Kidney (tissue), 14 donors: ENCODE measurements around the gene DAGLB. TPM values are rescaled to one million over a fixed set of nuclear protein-coding genes. Genes with fewer than 3 reads are reported as not detected.
"Not testable (repeated sequence)": the region's sequence is repeated elsewhere in the genome, so short reads cannot be mapped to it uniquely, and the experiment has no call there.

ENCODE experiments used
- DNase-seq, 5 donors: peaks; one replicate each; pipeline ENCODE4 v3.0.0-alpha.2; 2013 to 2020
- FAIRE-seq: peaks from 2 replicates; lab custom pipeline; 2012; peaks lifted over from hg19 to GRCh38; lab: Jason Lieb, UNC
- H3K27ac ChIP-seq, 2 donors: one replicate each; pipeline ENCODE4 v1.7.0; 2013; ENCODE audit warnings: low read depth in 2 of 2, low read length in 2 of 2, inconsistent platforms in 1 of 2
- H3K27me3 ChIP-seq: one replicate; pipeline ENCODE4 v1.7.1; 2013; ENCODE audit warnings: low read length, inconsistent platforms; ENCODE audit not compliant: control insufficient read depth, insufficient read depth
- H3K36me3 ChIP-seq, 3 donors: one replicate each; pipeline versions ENCODE4 v1.7.0 to v1.7.1; 2013; ENCODE audit warnings: low read length in 3 of 3, control low read depth in 1 of 3, inconsistent platforms in 1 of 3; ENCODE audit not compliant: insufficient read depth in 3 of 3, control insufficient read depth in 2 of 3
- H3K4me1 ChIP-seq, 3 donors: one replicate each; pipeline versions ENCODE4 v1.7.0 to v1.7.1; 2013; ENCODE audit warnings: low read length in 3 of 3, inconsistent platforms in 1 of 3, low read depth in 1 of 3; ENCODE audit not compliant: control insufficient read depth in 2 of 3, insufficient read depth in 2 of 3
- H3K4me3 ChIP-seq, 3 donors: one replicate each; pipeline versions ENCODE4 v1.7.0 to v1.8.1; 2013; ENCODE audit warnings: low read length in 3 of 3, control low read depth in 1 of 3, inconsistent platforms in 1 of 3
- H3K9ac ChIP-seq, 3 donors: one replicate each; pipeline versions ENCODE4 v1.7.0 to v1.7.1; 2013; ENCODE audit warnings: low read length in 3 of 3, control low read depth in 1 of 3, inconsistent platforms in 1 of 3
- H3K9me3 ChIP-seq, 3 donors: one replicate each; pipeline versions ENCODE4 v1.7.0 to v1.7.1; 2013; ENCODE audit warnings: low read length in 3 of 3, control low read depth in 1 of 3, inconsistent platforms in 1 of 3; ENCODE audit not compliant: control insufficient read depth in 2 of 3, insufficient read depth in 1 of 3
- CTCF ChIP-seq: IDR thresholded peaks from 3 replicates; pipeline ENCODE4 v1.5.1; 2012; ENCODE audit warnings: mild to moderate bottlenecking, moderate library complexity, borderline replicate concordance; ENCODE audit not compliant: insufficient read depth; ENCODE audit errors: extremely low read depth
- intact Hi-C: fragments of 100-400 bp; cut with DNase I; formaldehyde crosslinking; loops from one replicate; pipeline ENCODE4 v1.11.1; 2022
- polyA plus RNA-seq: library from polyadenylated mRNA; stranded (reverse); fragments of 350-450 nt; fragmentation: Illumina TruSeq; extraction: RNeasy Lipid Tissue Mini Kit (QIAGEN cat#74804); gene quantifications from one replicate; pipeline ENCODE4 v1.2.3, GENCODE V29; 2014; ENCODE audit warnings: low read depth, low replicate concordance; ENCODE audit not compliant: insufficient read depth
- total RNA-seq: library from RNA; stranded (reverse); fragmentation: NEBNext Ultra II Directional; extraction: Animal tissue kit (Norgen Biotek cat#: 25700); gene quantifications from one replicate; pipeline ENCODE4 v1.2.1, GENCODE V29; 2021
- donor health status: control.
- donor health status: control.
- donor health status: control.
- donor health status: control.
- donor health status: control.
- donor health status: DM: yes; HTN: yes; CAD: no.
- donor health status: Normal renal cell carcinoma (clear cell type).

DAGLB gene
- total and polyA plus RNA-seq, 2 donors from 2014 or later = 7.7 to 25.6 TPM

- Histone ChIP-seq H3K27ac (peak overlapping the region; percentile 37 to 56), H3K9me3 (no peaks in the 10 kb centered on the region), H3K27me3 (no peaks in the 10 kb centered on the region), H3K9ac (no peak overlapping the region), H3K4me1 (peaks cover 0 to 13% (median 10%) of the 10 kb centered on the region in 3 donors), H3K4me3 (no peak overlapping the region), H3K36me3 (peaks cover 5 to 7% (median 6%) of the 10 kb centered on the region in 3 donors)
- peak; percentile 55 for FAIRE-seq
- no peak for TF ChIP-seq CTCF
- DNase-seq = peak in 1 of 5 donors; percentile 39
- intact Hi-C loops = no loop called here
Measured at GRCh38 chr7:6385110-6385781, 62.5 kb downstream of the DAGLB start.

GRCh38 chr7:6384327-6384726 is 63.4 kb downstream of the DAGLB start:
- Histone ChIP-seq H3K9me3 (no peaks in the 10 kb centered on the region), H3K27ac (peak overlapping the region in 1 of 2 donors; percentile 12), H3K9ac (no peak overlapping the region), H3K36me3 (peaks cover 5 to 7% (median 6%) of the 10 kb centered on the region in 3 donors), H3K4me3 (no peak overlapping the region), H3K27me3 (no peaks in the 10 kb centered on the region), H3K4me1 (peaks cover 0 to 19% (median 12%) of the 10 kb centered on the region in 3 donors)
- TF ChIP-seq CTCF = no peak
- DNase-seq (no peak), FAIRE-seq (no peak)
- intact Hi-C loops = no loop called here

- H3K27me3 ChIP-seq = no peaks in the 10 kb centered on the region
- H3K9me3 ChIP-seq = no peaks in the 10 kb centered on the region
- peaks cover 0 to 20% (median 12%) of the 10 kb centered on the region in 3 donors for H3K4me1 ChIP-seq
- no peak overlapping the region for H3K27ac ChIP-seq
- FAIRE-seq = no peak
- no peak for DNase-seq
- TF ChIP-seq CTCF = no peak
- no peak overlapping the region for H3K9ac ChIP-seq
- no peak overlapping the region for H3K4me3 ChIP-seq
- peaks cover 0 to 1% (median 0%) of the 10 kb centered on the region in 3 donors for H3K36me3 ChIP-seq
- intact Hi-C loops = no loop called here
Measured at GRCh38 chr7:6382817-6383216, 64.9 kb downstream of the DAGLB start.

- peaks cover 0 to 27% (median 16%) of the 10 kb centered on the region in 3 donors for H3K4me1 ChIP-seq
- H3K4me3 ChIP-seq, H3K36me3 ChIP-seq, H3K27me3 ChIP-seq, intact Hi-C loops, FAIRE-seq, H3K27ac ChIP-seq, H3K9ac ChIP-seq, H3K9me3 ChIP-seq, DNase-seq: not testable (repeated sequence)
Measured at GRCh38 chr7:6381846-6382245, 65.9 kb downstream of the DAGLB start.
